ENCODE results near the gene SIRPB1. TPM values are rescaled to one million over a fixed set of nuclear protein-coding genes. Genes with fewer than 3 reads are reported as not detected.
"Not testable (repeated sequence)": the region's sequence is repeated elsewhere in the genome, so short reads cannot be mapped to it uniquely, and the experiment has no call there.

Gene SIRPB1
- total RNA-seq, 4 donors from 2014 or later = 0.30 to 2.6 (median 0.42) TPM; not detected in 1

DNA sequence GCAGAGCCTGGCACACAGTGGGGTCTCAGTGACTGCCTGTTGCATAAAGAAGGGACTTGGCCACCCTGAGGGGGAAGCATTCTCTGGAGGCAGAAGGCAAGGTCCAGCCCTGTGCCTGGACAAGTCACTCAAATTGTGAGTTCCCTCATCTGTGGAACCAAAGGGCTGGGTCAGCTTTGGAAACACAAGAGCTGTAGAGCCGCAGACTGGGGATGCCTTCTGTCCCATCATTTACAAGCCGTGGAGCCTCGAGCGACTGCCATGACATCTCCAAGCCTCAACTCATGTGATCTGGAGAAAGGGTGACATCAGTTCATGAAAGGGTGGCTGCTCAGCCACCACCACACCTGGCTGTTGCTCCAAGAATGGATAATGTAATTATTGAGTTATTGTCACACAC lies 41.9 kb downstream of the SIRPB1 start:
- 89 to 92% methylated on average over 4 of the region's 4 CpGs for WGBS, 2 donors
- DNase-seq (ENCODE audit: low spot score in 2 of 2) = no peak
- intact Hi-C loops (cut with DNase I; ENCODE audit: low total_unique reads) = no loop called here
- H3K4me3 ChIP-seq (ENCODE audit: low read depth, poor library complexity, severe bottlenecking) = no peak overlapping the region
- TF ChIP-seq, protein P1, sequence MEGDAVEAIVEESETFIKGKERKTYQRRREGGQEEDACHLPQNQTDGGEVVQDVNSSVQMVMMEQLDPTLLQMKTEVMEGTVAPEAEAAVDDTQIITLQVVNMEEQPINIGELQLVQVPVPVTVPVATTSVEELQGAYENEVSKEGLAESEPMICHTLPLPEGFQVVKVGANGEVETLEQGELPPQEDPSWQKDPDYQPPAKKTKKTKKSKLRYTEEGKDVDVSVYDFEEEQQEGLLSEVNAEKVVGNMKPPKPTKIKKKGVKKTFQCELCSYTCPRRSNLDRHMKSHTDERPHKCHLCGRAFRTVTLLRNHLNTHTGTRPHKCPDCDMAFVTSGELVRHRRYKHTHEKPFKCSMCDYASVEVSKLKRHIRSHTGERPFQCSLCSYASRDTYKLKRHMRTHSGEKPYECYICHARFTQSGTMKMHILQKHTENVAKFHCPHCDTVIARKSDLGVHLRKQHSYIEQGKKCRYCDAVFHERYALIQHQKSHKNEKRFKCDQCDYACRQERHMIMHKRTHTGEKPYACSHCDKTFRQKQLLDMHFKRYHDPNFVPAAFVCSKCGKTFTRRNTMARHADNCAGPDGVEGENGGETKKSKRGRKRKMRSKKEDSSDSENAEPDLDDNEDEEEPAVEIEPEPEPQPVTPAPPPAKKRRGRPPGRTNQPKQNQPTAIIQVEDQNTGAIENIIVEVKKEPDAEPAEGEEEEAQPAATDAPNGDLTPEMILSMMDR (IDR thresholded peaks at IDR 0.05) = no peak
- TF ChIP-seq POLR2A (IDR thresholded peaks at IDR 0.05) = no peak

DNA sequence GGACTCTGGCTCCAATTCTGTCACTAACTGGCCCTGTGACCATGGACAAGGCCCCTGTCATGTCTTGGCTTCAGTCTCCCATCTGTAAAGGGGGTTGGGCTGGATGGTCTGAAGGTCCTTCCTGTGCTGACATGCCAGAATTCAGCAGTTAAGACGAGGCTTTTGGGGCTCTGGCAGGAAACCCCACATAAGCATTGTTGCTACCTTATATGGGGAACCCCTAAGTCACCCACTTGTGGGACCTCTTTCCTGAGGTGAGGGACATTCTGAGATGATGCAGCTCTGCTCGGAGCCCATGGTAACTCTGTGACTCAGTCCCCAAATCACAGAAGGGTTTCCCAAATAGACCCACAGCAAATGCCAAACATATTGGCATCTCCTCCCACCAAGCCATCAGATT lies 42.5 kb downstream of the SIRPB1 start:
- intact Hi-C loops (cut with DNase I; ENCODE audit: low total_unique reads); DNase-seq (ENCODE audit: low spot score in 2 of 2); H3K4me3 ChIP-seq (ENCODE audit: low read depth, poor library complexity, severe bottlenecking): not testable (repeated sequence)
- 53 to 69% methylated on average over 1 to 2 of the region's 2 CpGs for WGBS, 2 donors

DNA sequence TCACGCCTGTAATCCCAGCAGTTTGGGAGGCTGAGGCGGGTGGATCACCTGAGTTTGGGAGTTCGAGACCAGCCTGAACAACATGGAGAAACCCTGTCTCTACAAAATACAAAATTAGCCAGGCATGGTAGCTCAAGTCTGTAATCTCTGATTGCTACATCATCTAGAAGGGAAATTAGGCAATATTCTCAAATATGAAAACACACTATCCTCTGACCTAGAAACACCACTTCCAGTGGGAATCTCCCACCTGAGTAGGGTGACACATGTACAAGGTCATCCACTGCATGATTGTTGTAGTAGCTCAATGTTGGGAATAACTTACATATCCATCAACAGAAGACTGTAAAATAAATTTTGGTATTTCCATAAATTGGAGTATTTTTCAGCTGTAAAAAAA lies 43.2 kb downstream of the SIRPB1 start:
- intact Hi-C loops (cut with DNase I; ENCODE audit: low total_unique reads) = no loop called here
- WGBS, 2 donors = 82% methylated on average over 3 of the region's 3 CpGs
- no peak for DNase-seq (ENCODE audit: low spot score in 2 of 2)
- TF ChIP-seq POLR2A (IDR thresholded peaks at IDR 0.05) = no peak
- TF ChIP-seq, protein P1 (IDR thresholded peaks at IDR 0.05) = no peak
- H3K4me3 ChIP-seq (ENCODE audit: low read depth, poor library complexity, severe bottlenecking) = no peak overlapping the region

DNA sequence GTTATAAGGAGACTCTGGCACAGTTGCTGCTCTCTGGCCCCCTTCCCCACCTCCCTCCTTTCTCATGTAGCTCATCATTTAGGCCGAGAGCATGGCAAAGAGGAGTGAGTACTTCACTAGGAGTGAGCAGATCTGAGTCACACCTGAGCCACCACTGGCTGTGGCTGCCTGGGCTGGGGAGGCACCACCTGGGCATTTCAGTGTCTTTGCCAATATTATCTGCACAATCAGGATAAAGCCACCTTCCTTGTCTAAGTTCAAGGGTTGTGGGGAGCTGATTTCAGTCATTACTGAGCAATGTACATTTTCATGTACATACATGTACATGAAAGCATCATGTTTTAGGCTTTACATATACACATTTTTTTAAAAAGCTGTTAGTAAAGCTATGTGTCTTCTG lies 43.8 kb downstream of the SIRPB1 start:
- intact Hi-C loops (cut with DNase I; ENCODE audit: low total_unique reads); DNase-seq (ENCODE audit: low spot score in 2 of 2); H3K4me3 ChIP-seq (ENCODE audit: low read depth, poor library complexity, severe bottlenecking): not testable (repeated sequence)
- no CpG with 5 or more reads among the region's 1 CpG for WGBS, 2 donors

DNA sequence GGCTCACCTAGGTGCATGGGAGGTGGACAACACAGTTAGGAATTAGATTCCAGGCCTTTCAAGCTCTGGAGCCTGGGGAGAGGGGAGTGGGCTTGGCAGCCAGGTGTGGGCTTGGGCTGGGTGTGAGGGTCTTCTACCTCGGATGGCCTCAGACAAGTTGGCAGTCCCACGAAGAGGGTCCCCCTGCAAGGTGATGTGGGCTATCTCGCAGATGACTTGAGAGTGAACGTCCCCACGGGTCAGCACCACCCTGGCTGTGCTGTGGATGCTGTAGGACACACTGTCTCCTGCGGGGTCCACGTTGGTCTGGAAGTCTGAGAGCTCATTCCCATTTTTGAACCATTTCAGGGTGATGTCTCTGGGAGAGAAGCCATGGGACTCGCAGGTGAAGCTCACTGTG lies 48.2 kb downstream of the SIRPB1 start:
- DNase-seq (ENCODE audit: low spot score in 2 of 2); H3K4me3 ChIP-seq (ENCODE audit: low read depth, poor library complexity, severe bottlenecking); intact Hi-C loops (cut with DNase I; ENCODE audit: low total_unique reads): not testable (repeated sequence)
- 81 to 88% methylated on average over 8 of the region's 8 CpGs for WGBS, 2 donors

Other genes starting within 250 kb of the SIRPB1 start
- 100 to 1,000 TPM in 1 of 4 donors, 10 to 100 TPM in 3; 72.6 to 133 (median 87.5) TPM for gene FKBP1A, start 227.0 kb downstream of the SIRPB1 start, total RNA-seq
- 10 to 100 TPM; 56.9 to 76.2 (median 63.5) TPM for gene NSFL1C, start 153.2 kb downstream of the SIRPB1 start, total RNA-seq
- gene SIRPB2, start 128.6 kb downstream of the SIRPB1 start, total RNA-seq = 1 to 10 TPM in 3 of 4 donors, under 1 TPM in 1; 0.79 to 6.4 (median 3.1) TPM
- gene SIRPD, start 62.3 kb downstream of the SIRPB1 start, total RNA-seq = not detected
- gene SIRPG, start 37.8 kb upstream of the SIRPB1 start, total RNA-seq = under 1 TPM in 1 of 4 donors, not detected in 3; 0.89 TPM